Muscle of arm (tissue), 12 donors: Measurements from ENCODE around the gene GTF2A2. TPM values are rescaled to one million over a fixed set of nuclear protein-coding genes. Genes with fewer than 3 reads are reported as not detected.

Experiments
- DNase-seq: peaks from one replicate; pipeline ENCODE4 v3.0.0-alpha.2; 2013
- polyA plus RNA-seq, 12 donors: library from polyadenylated mRNA; unstranded; fragments of 120-200 nt; gene quantifications; one replicate each; pipeline ENCODE4 v1.2.1, GENCODE V29; 2013; ENCODE audit not compliant: insufficient read length in 12 of 12

Gene GTF2A2
- polyA plus RNA-seq, 12 donors: 84.4 to 129 (median 106) TPM; not detected in 1

- no peak for DNase-seq
Measured at GRCh38 chr15:59611276-59612260, 45.7 kb downstream of the GTF2A2 start, which contains the start of gene GCNT3. Gene GCNT3, plus strand, starts transcription at chr15:59611783. Its CDS starts 6,456 bp downstream, at chr15:59618239.

GRCh38 chr15:59609730-59610712 is 47.3 kb downstream of the GTF2A2 start:
- no peak for DNase-seq

- no peak for DNase-seq
Measured at GRCh38 chr15:59605994-59606393, 51.3 kb downstream of the GTF2A2 start.

GRCh38 chr15:59598461-59598860 is 58.9 kb downstream of the GTF2A2 start:
- DNase-seq: no peak

GRCh38 chr15:59596640-59597039 is 60.7 kb downstream of the GTF2A2 start:
- DNase-seq: no peak

- no peak for DNase-seq
Measured at GRCh38 chr15:59595434-59595915, 61.8 kb downstream of the GTF2A2 start.

GRCh38 chr15:59594991-59595390 is 62.3 kb downstream of the GTF2A2 start:
- no peak for DNase-seq

- DNase-seq: no peak
Measured at GRCh38 chr15:59594493-59594942, 62.8 kb downstream of the GTF2A2 start.

- no peak for DNase-seq
Measured at GRCh38 chr15:59591356-59591755, 66.0 kb downstream of the GTF2A2 start.

- no peak for DNase-seq
Measured at GRCh38 chr15:59590027-59590426, 67.3 kb downstream of the GTF2A2 start.

Other genes with a start within 250 kb of the GTF2A2 start
- gene FAM81A, start 219.3 kb downstream of the GTF2A2 start, polyA plus RNA-seq: 1 to 10 TPM in 6 of 12 donors, under 1 TPM in 4, not detected in 2; 0.66 to 2.1 (median 1.2) TPM
- 1 to 10 TPM in 3 of 12 donors, under 1 TPM in 6, not detected in 3; 0.07 to 3.4 (median 0.17) TPM for gene GCNT3, start 45.7 kb downstream of the GTF2A2 start, polyA plus RNA-seq
- gene BNIP2, start 31.8 kb upstream of the GTF2A2 start, polyA plus RNA-seq: 10 to 100 TPM in 11 of 12 donors, not detected in 1; 50.6 to 90.6 (median 59.9) TPM